Lower leg skin (tissue), 4 donors: Measurements from ENCODE around the gene PRR15. TPM values are rescaled to one million over a fixed set of nuclear protein-coding genes. Genes with fewer than 3 reads are reported as not detected.

Source experiments
- DNase-seq, 2 donors: peaks; one replicate each; pipeline ENCODE4 v3.0.0-alpha.2; 2019; ENCODE audit warnings: low spot score in 2 of 2
- H3K4me3 ChIP-seq: fragments of 200-600 bp; sonication (generic); 2 replicates; pipeline ENCODE4 v1.5.1; 2017; ENCODE audit warnings: mild to moderate bottlenecking, low read depth; ENCODE audit not compliant: poor library complexity, severe bottlenecking
- CTCF ChIP-seq, 3 donors: fragments of 450-650 bp; IDR thresholded peaks; one replicate each; pipeline ENCODE4 v1.5.1; 2016; ENCODE audit warnings: antibody characterized with exemption in 3 of 3, mild to moderate bottlenecking in 3 of 3, moderate library complexity in 2 of 3
- POLR2A ChIP-seq, 2 donors: fragments of 450-650 bp; IDR thresholded peaks; one replicate each; pipeline ENCODE4 v1.6.1; 2016 to 2017; ENCODE audit warnings: antibody characterized with exemption in 2 of 2, mild to moderate bottlenecking in 1 of 2, moderate library complexity in 1 of 2
- WGBS, 2 donors: methylation state at CpG; one replicate each; pipeline ENCODE4 v1.1.5; 2018; 5-methylcytosine and 5-hydroxymethylcytosine counted together
- intact Hi-C: fragments of 100-400 bp; cut with DNase I; formaldehyde crosslinking; loops from one replicate; pipeline ENCODE4 v1.15.0; 2023; ENCODE audit warnings: low total_unique reads
- total RNA-seq, 4 donors: library from RNA; depleted of rRNA; stranded (reverse); fragments of >200 nt; gene quantifications; one replicate each; pipeline ENCODE4 v1.1.0, GENCODE V29; 2016

PRR15 gene
- total RNA-seq, 4 donors from 2014 or later = 0.15 to 0.67 (median 0.58) TPM; not detected in 1

- WGBS, 2 donors = 89 to 91% methylated on average over 2 of the region's 2 CpGs
- DNase-seq = no peak
- no peak overlapping the region for H3K4me3 ChIP-seq
- intact Hi-C loops = no loop called here
- no peak for TF ChIP-seq POLR2A (IDR thresholded peaks at IDR 0.05)
- TF ChIP-seq CTCF (IDR thresholded peaks at IDR 0.05) = no peak
Measured at GRCh38 chr7:29592866-29593265, 29.2 kb downstream of the PRR15 start.

GRCh38 chr7:29593459-29593858 lies 29.8 kb downstream of the PRR15 start:
- no peak for DNase-seq
- intact Hi-C loops = no loop called here
- no peak overlapping the region for H3K4me3 ChIP-seq
- TF ChIP-seq CTCF (IDR thresholded peaks at IDR 0.05) = no peak
- no peak for TF ChIP-seq POLR2A (IDR thresholded peaks at IDR 0.05)

GRCh38 chr7:29596593-29597178 lies 33.1 kb downstream of the PRR15 start:
- DNase-seq = peak in 1 of 2 donors; percentile 38
- WGBS, 2 donors = 40 to 46% methylated on average over 3 of the region's 3 CpGs
- TF ChIP-seq CTCF (IDR thresholded peaks at IDR 0.05) (no peak), POLR2A (IDR thresholded peaks at IDR 0.05) (no peak)
- H3K4me3 ChIP-seq = no peak overlapping the region
- intact Hi-C loops = no loop called here

GRCh38 chr7:29597266-29597665 lies 33.6 kb downstream of the PRR15 start:
- intact Hi-C loops = no loop called here

GRCh38 chr7:29598137-29598536 lies 34.5 kb downstream of the PRR15 start:
- no peak for DNase-seq
- no peak for TF ChIP-seq CTCF (IDR thresholded peaks at IDR 0.05)
- TF ChIP-seq POLR2A (IDR thresholded peaks at IDR 0.05) = no peak
- no peak overlapping the region for H3K4me3 ChIP-seq
- WGBS, 2 donors = 82 to 87% methylated on average over 3 of the region's 3 CpGs
- intact Hi-C loops = no loop called here

More at GRCh38 chr7:29597266-29597665, 33.6 kb downstream of the PRR15 start:
- 92 to 97% methylated on average over 2 of the region's 2 CpGs for WGBS, 2 donors
- DNase-seq = no peak
- TF ChIP-seq POLR2A (IDR thresholded peaks at IDR 0.05) (no peak), CTCF (IDR thresholded peaks at IDR 0.05) (no peak)
- H3K4me3 ChIP-seq = no peak overlapping the region

GRCh38 chr7:29598613-29599012 lies 35.0 kb downstream of the PRR15 start:
- TF ChIP-seq POLR2A (IDR thresholded peaks at IDR 0.05) = no peak
- TF ChIP-seq CTCF (IDR thresholded peaks at IDR 0.05) = no peak
- DNase-seq = no peak
- WGBS, 2 donors = 44 to 50% methylated on average over 8 of the region's 8 CpGs
- intact Hi-C loops = no loop called here
- no peak overlapping the region for H3K4me3 ChIP-seq
